Measurements from ENCODE around the gene C1orf116.
"Not testable (repeated sequence)": the region's sequence is repeated elsewhere in the genome, so short reads cannot be mapped to it uniquely, and the experiment has no call there.

The C1orf116 gene

GRCh38 chr1:207058878-207059867 lies 26.6 kb upstream of the C1orf116 start:
- DNase-seq, result no peak

DNA sequence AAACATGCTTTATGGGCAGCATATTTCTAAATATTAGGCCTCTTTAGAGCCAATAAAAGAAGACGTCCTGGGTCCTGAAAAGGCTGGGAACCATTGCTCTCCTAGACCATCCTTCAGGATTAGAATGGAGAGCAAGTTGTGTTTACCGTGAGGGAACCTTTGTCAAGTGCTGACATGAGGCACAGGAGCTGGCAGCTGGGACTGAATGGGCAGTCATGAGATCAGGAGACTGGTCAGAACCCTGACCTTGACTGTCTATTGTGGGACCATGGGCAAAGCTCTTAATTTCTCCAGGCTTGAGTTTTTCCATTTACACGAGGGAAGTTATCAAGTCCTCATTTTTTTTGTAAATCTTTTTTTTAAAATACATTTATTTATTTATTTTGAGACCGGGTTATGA lies 25.7 kb upstream of the C1orf116 start:
- no peak for DNase-seq

- DNase-seq, result no peak
Observed at GRCh38 chr1:207056673-207057072, 24.1 kb upstream of the C1orf116 start.

GRCh38 chr1:207055386-207056001 lies 22.9 kb upstream of the C1orf116 start:
- no peak for DNase-seq

DNA sequence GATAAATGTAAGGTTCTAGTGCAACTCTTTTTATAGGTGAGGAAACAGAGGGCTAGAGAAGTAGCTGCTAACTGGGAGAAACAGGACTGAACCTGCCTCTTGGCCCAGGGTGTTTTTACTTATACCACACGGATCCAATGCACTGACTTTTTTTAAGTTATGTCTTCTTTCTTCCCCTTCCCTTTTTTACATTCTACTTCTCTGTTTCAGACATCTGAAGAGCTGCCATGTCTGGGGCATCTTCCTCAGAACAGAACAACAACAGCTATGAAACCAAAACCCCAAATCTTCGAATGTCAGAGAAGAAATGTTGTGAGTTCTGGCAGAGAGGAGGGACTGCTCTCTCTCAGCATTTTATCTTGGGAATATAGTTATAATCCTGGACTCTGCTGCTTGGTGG lies 21.9 kb upstream of the C1orf116 start:
- no peak for DNase-seq

- peak; percentile 80 to 87 (median 84) for DNase-seq
Observed at GRCh38 chr1:207052911-207053769, 20.6 kb upstream of the C1orf116 start, which contains the start of gene PFKFB2. TSS of gene PFKFB2 (plus strand) at chr1:207053275. CDS start at chr1:207054718, 1,443 bp downstream.

DNA sequence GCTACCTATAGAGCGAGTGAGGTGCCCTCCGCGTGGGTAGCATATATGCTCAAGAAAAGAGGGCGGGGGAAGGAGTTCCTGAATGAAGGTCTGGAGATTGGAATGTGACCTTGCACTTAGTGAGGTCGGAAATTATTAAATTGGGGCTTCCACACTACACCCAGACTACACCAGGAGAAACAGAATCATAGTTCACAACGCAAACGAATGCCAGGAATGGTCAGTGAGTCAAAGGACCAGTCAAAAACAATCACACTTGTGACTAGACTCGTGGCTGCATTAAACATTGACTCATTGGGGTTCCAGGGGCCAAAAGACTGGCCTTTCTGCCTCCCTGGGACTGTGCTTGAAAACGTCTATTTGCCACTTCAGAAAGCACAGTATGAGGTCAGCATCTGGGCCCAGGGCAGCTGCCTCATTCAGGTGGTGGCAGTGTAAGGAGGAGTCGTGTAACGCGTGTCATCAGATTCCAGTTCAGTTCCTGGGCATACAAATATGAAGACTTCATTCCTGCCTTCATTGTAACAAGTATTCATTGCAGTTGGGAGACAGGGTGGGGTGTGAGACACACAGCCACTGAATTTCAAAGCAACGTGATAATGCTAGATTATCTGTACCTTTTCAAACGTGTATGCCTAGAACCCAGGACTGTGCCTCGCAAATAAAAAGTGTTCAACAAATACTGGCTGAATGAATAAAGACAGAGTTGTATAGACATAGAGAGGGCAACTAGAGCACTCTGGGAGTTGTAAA lies 18.8 kb upstream of the C1orf116 start, which contains the start of gene YOD1:
Gene YOD1 (minus strand): TSS at position 18 of the 753 bp plus-strand sequence. CDS start 178 bp downstream, outside the sequence.
- DNase-seq, result no peak

GRCh38 chr1:207050480-207051190 lies 18.1 kb upstream of the C1orf116 start:
- peak; percentile 67 to 81 (median 73) for DNase-seq

DNA sequence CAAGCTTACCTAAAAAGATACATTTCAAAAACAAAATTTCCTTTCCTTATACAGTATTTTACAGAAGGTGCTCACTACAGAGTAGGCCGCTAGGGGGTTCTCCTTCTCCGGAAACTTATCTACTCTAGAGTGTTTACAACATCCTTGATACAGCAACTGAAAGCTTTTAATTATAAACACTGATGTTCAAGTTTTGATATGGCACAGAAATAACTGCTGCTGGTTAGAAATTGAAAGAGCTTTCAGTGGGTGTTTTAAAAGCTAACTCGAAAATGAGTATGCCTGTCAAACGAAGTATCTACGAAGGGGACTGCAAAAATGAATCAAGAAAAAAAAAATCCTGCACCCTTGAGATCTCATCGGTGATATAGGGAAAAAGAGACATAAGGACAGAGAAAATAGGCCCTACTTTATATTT lies 17.4 kb upstream of the C1orf116 start:
- peak in 2 of 4 experiments; percentile 11 to 16 for DNase-seq

DNA sequence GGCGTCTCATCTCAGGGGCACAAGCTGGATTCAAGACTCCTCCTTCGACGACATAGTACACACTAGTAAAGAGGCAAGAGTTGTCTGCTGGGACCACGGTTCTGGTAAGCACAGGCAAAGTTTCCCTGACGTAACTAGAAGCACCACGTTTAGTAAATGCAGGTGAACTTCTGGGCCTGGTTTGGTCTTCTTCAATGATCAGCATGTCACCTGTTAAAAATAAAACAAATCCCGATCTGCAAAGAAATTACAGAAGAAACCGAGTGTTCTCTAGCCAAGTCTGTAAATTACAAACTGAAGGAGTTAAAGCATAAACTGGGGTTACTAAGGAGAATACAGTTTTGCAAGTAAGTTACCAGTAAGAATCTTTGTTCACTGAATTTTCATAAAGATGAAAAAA lies 17.0 kb upstream of the C1orf116 start:
- DNase-seq, result no peak

GRCh38 chr1:207049054-207049453 lies 16.5 kb upstream of the C1orf116 start:
- DNase-seq, result no peak

GRCh38 chr1:207048041-207048440 lies 15.5 kb upstream of the C1orf116 start:
- DNase-seq, result no peak

DNA sequence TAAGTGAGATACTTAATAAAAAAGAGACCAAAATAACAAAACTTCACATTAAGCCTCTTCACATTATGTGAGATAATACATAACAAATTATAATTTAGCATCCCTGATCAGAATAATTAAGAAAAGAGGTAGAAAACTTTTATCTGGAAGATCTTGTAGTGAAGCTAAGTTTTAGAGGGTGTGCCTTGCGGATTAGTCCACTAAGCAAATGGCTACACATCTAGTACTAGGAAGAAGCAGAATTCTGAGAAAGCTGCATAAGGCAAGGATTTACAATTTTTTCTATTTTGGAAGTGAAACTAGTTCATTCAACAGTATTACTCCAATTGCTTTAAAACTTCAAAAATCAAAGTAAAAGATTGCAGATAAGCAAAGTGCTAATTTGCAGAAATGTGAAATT lies 14.9 kb upstream of the C1orf116 start:
- no peak for DNase-seq

GRCh38 chr1:207045453-207045852 lies 12.9 kb upstream of the C1orf116 start:
- DNase-seq, result no peak

DNA sequence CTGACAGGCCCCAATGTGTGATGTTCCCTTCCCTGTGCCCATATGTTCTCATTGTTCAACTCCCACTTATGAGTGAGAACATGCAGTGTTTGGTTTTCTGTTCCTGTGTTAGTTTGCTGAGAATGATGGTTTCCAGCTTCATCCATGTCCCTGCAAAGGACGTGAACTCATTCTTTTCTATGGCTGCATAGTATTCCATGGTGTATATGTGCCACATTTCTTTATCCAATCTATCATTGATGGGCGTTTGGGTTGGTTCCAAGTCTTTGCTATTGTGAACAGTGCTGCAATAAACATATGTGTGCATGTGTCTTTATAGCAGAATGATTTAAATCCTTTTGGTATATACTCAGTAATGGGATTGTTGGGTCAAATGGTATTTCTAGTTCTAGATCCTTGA lies 8.8 kb upstream of the C1orf116 start:
- not testable (repeated sequence) for DNase-seq

- no peak for DNase-seq
Observed at GRCh38 chr1:207040181-207040533, 7.6 kb upstream of the C1orf116 start.

GRCh38 chr1:207039380-207040180 lies 7.0 kb upstream of the C1orf116 start:
- DNase-seq, result no peak

DNA sequence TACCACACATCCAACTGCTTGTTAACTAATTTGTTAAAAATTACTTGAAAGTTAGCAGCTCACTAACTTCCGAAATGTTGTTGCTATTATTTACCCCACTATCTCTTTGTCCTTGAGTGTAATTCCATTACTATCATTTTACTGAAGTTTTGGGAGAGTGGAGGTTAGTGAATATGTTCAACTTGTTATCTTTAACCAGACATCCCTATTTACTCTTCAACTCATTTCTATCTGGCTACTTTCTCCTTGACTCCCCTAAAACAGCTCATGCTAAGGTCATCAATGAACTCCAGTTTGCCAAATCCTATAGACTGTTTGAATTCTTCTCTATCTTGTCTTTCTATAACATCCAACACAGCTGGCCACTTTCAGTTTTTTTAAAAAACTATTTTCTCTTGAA lies 4.3 kb upstream of the C1orf116 start:
- DNase-seq, result no peak

DNA sequence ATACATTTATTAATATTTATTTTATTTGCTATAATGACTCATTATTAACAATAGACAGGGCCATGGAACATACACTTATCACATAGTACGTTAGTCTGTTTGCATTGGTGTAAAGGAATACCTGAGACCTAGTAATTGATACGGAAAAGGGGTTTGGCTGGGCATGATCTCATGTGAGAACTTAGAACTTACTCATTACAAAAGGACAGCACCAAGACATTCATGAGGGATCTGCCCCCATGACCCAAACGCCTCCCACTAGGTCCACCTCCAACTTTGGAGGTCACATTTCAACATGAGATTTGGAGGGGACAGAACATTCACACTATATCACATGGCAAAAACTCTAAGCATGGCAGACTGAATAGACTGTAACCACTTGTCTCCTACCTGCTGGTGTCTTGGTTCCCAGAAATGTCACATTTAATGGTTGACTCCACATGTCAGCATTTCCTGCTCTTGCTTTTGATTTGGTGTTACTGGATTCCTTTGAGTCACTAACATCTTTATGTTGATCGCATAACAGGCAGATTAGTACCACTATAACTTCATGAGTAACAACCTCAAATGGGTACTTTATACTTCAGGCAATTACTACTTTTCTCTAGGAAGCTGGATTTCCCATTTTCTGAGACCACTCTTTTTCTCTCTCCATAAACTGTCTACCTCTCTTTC lies 3.5 kb upstream of the C1orf116 start:
- DNase-seq, result no peak

GRCh38 chr1:207034998-207035397 lies 2.4 kb upstream of the C1orf116 start:
- DNase-seq, result no peak

Data from activated CD4-positive, CD25-positive, alpha-beta regulatory T cell (primary cell).